PC-3 (cell line): ENCODE measurements around the gene KRTAP22-1. TPM values are rescaled to one million over a fixed set of nuclear protein-coding genes. Genes with fewer than 3 reads are reported as not detected.

Source experiments
- ATAC-seq: fragments of 200-7000 bp; cut with Tn5 transposase; 2 replicates; pipeline ENCODE4 v1.9.1; 2020; ENCODE audit warnings: mild to moderate bottlenecking, moderate library complexity
- BruUV-seq: library from RNA; stranded (reverse); fragments of 400-500 nt; replicated peaks from 2 replicates; lab custom pipeline; 2021; lab: Mats Ljungman, UMichigan
- CTCF ChIA-PET: fragments of 300-600 bp; sonication (Branson Sonifier 250); formaldehyde crosslinking; loops from one replicate; lab custom pipeline; 2022; ENCODE audit warnings: antibody characterized with exemption; lab: Charles Lee
- POLR2A ChIA-PET: fragments of 300-600 bp; sonication (Branson Sonifier 250); formaldehyde crosslinking; loops from one replicate; lab custom pipeline; 2022; ENCODE audit warnings: antibody characterized with exemption; ENCODE audit not compliant: unreplicated experiment; lab: Charles Lee
- DNase-seq: peaks from one replicate; pipeline ENCODE4 v3.0.0-alpha.2; 2015
- H2AFZ ChIP-seq: fragments of 300-600 bp; sonication (generic); 2 replicates; pipeline ENCODE4 v1.6.0; 2016; ENCODE audit warnings: antibody characterized with exemption, low read length
- H3F3A ChIP-seq: fragments of 300-600 bp; sonication (generic); one replicate; pipeline ENCODE4 v1.6.0; 2017; ENCODE audit warnings: antibody characterized with exemption, low read length, control low read depth, mild to moderate bottlenecking; ENCODE audit not compliant: unreplicated experiment
- H3K27ac ChIP-seq: fragments of 300-600 bp; sonication (generic); 2 replicates; pipeline ENCODE4 v1.5.1; 2016; ENCODE audit warnings: mild to moderate bottlenecking, low read length
- H3K27me3 ChIP-seq: fragments of 300-600 bp; sonication (generic); 2 replicates; pipeline ENCODE4 v1.6.1; 2016; ENCODE audit warnings: low read length, mixed read lengths
- H3K36me3 ChIP-seq: fragments of 300-600 bp; sonication (generic); 2 replicates; pipeline ENCODE4 v1.6.1; 2016; ENCODE audit warnings: low read depth, mixed run types, low read length, mixed read lengths
- H3K4me1 ChIP-seq: fragments of 300-600 bp; sonication (generic); 2 replicates; pipeline ENCODE4 v1.5.1; 2016; ENCODE audit warnings: low read length; ENCODE audit not compliant: insufficient read depth
- H3K4me2 ChIP-seq: fragments of 300-600 bp; sonication (generic); 2 replicates; pipeline ENCODE4 v1.6.0; 2016; ENCODE audit warnings: low read length
- H3K4me3 ChIP-seq: fragments of 300-600 bp; sonication (generic); 2 replicates; pipeline ENCODE4 v1.5.1; 2016; ENCODE audit warnings: mild to moderate bottlenecking, low read length, mixed read lengths
- H3K79me2 ChIP-seq: fragments of 300-600 bp; sonication (generic); 2 replicates; pipeline ENCODE4 v1.6.1; 2017; ENCODE audit warnings: low read length, mixed read lengths
- H3K9ac ChIP-seq: fragments of 300-600 bp; sonication (generic); 2 replicates; pipeline ENCODE4 v1.6.0; 2016; ENCODE audit warnings: mild to moderate bottlenecking, low read length
- H3K9me2 ChIP-seq: fragments of 300-600 bp; sonication (generic); replicated peaks from 2 replicates; pipeline ENCODE4 v1.6.1; 2016; ENCODE audit warnings: mixed run types, low read length, mixed read lengths
- H3K9me3 ChIP-seq: fragments of 300-600 bp; sonication (generic); 2 replicates; pipeline ENCODE4 v1.6.1; 2016; ENCODE audit warnings: low read length, mixed read lengths
- H4K20me1 ChIP-seq: fragments of 300-600 bp; sonication (generic); 2 replicates; pipeline ENCODE4 v1.6.1; 2016; ENCODE audit warnings: low read length, mixed read lengths
- CTCF ChIP-seq: fragments of 300-600 bp; sonication (generic); conservative IDR thresholded peaks from 2 replicates; pipeline ENCODE4 v1.5.1; 2017; ENCODE audit warnings: antibody characterized with exemption, low read depth, mild to moderate bottlenecking, low read length
- EZH2 ChIP-seq: fragments of 300-600 bp; sonication (generic); IDR thresholded peaks from one replicate; pipeline ENCODE4 v1.6.1; 2017; ENCODE audit warnings: antibody characterized with exemption, mild to moderate bottlenecking, low read length; ENCODE audit not compliant: unreplicated experiment
- EZH2phosphoT487 ChIP-seq: fragments of 300-600 bp; sonication (generic); IDR thresholded peaks from 2 replicates; pipeline ENCODE4 v1.6.1; 2018; ENCODE audit warnings: mild to moderate bottlenecking, antibody characterized with exemption, low read length, borderline replicate concordance
- intact Hi-C: fragments of 100-400 bp; cut with micrococcal nuclease; formaldehyde crosslinking; loops from 2 replicates; pipeline ENCODE4 v1.9.0; 2023
- total RNA-seq: library from RNA; depleted of rRNA; stranded (reverse); fragments of >200 nt; gene quantifications from 2 replicates; pipeline ENCODE4 v1.2.3, GENCODE V29; 2014

KRTAP22-1 gene
- total RNA-seq, 1 experiment from 2014 or later: not detected

- H3K79me2 ChIP-seq: no peaks in the 10 kb centered on the region
- no peak overlapping the region for H3K9ac ChIP-seq
- H3K4me3 ChIP-seq: no peak overlapping the region
- no peaks in the 10 kb centered on the region for H4K20me1 ChIP-seq
- TF ChIP-seq EZH2phosphoT487: no peak
- no peak for TF ChIP-seq EZH2
- no peak for TF ChIP-seq CTCF
- no peaks in the 10 kb centered on the region for H3K27me3 ChIP-seq
- CTCF ChIA-PET: no interaction called here
- H2AFZ ChIP-seq: no peak overlapping the region
- intact Hi-C loops: no loop called here
- no peak for ATAC-seq
- no peak overlapping the region for H3K27ac ChIP-seq
- no peaks in the 10 kb centered on the region for H3F3A ChIP-seq
- no peaks in the 10 kb centered on the region for H3K4me1 ChIP-seq
- no peak overlapping the region for H3K4me2 ChIP-seq
- DNase-seq: no peak
- BruUV-seq: no TSS peak
- no peaks in the 10 kb centered on the region for H3K9me3 ChIP-seq
- no peaks in the 10 kb centered on the region for H3K9me2 ChIP-seq
- H3K36me3 ChIP-seq: no peaks in the 10 kb centered on the region
- POLR2A ChIA-PET: no interaction called here
These were observed 37.3 kb upstream of the KRTAP22-1 start for GRCh38 chr21:30563630-30564029.

- H3K4me1 ChIP-seq: no peaks in the 10 kb centered on the region
- H3K4me2 ChIP-seq: no peak overlapping the region
- no peaks in the 10 kb centered on the region for H3K36me3 ChIP-seq
- no peak overlapping the region for H3K4me3 ChIP-seq
- no peaks in the 10 kb centered on the region for H3K9me3 ChIP-seq
- H2AFZ ChIP-seq: no peak overlapping the region
- ChIA-PET POLR2A (no interaction called here), CTCF (no interaction called here)
- intact Hi-C loops: no loop called here
- TF ChIP-seq EZH2phosphoT487: no peak
- TF ChIP-seq CTCF: no peak
- no peak for TF ChIP-seq EZH2
- BruUV-seq: no TSS peak
- no peak for DNase-seq
- ATAC-seq: no peak
- no peaks in the 10 kb centered on the region for H3F3A ChIP-seq
- H4K20me1 ChIP-seq: no peaks in the 10 kb centered on the region
- no peaks in the 10 kb centered on the region for H3K79me2 ChIP-seq
- H3K9me2 ChIP-seq: no peaks in the 10 kb centered on the region
- H3K27me3 ChIP-seq: no peaks in the 10 kb centered on the region
- no peak overlapping the region for H3K9ac ChIP-seq
- no peak overlapping the region for H3K27ac ChIP-seq
These were observed 33.3 kb upstream of the KRTAP22-1 start for GRCh38 chr21:30567617-30568016.

GRCh38 chr21:30577766-30578165, 23.1 kb upstream of the KRTAP22-1 start:
- ChIA-PET POLR2A (no interaction called here), CTCF (no interaction called here)
- no peaks in the 10 kb centered on the region for H3K79me2 ChIP-seq
- no peaks in the 10 kb centered on the region for H3K9me2 ChIP-seq
- no peak overlapping the region for H2AFZ ChIP-seq
- no peak overlapping the region for H3K9ac ChIP-seq
- no peaks in the 10 kb centered on the region for H3K27me3 ChIP-seq
- H3K4me1 ChIP-seq: no peaks in the 10 kb centered on the region
- no peak overlapping the region for H3K4me2 ChIP-seq
- H3K4me3 ChIP-seq: no peak overlapping the region
- intact Hi-C loops: no loop called here
- TF ChIP-seq CTCF (no peak), EZH2 (no peak), EZH2phosphoT487 (no peak)
- BruUV-seq: no TSS peak
- no peaks in the 10 kb centered on the region for H3F3A ChIP-seq
- no peaks in the 10 kb centered on the region for H3K36me3 ChIP-seq
- ATAC-seq (peak; percentile 58), DNase-seq (peak; percentile 56)
- H4K20me1 ChIP-seq: no peaks in the 10 kb centered on the region
- no peaks in the 10 kb centered on the region for H3K9me3 ChIP-seq
- no peak overlapping the region for H3K27ac ChIP-seq
